CD4-positive, CD25-positive, alpha-beta regulatory T cell (primary cell): Measurements from ENCODE around the gene POLL. TPM values are rescaled to one million over a fixed set of nuclear protein-coding genes. Genes with fewer than 3 reads are reported as not detected.

Source experiments
- ATAC-seq, 2 donors: fragments of 150-1000 bp; cut with Tn5 transposase; one replicate each; pipeline ENCODE4 v1.10.0; 2021; ENCODE audit warnings: low read depth in 2 of 2, moderate number of reproducible peaks in 2 of 2, moderate library complexity in 1 of 2
- DNase-seq, 3 donors: peaks; one replicate each; pipeline versions ENCODE4 v3.0.0 to v3.0.0-alpha.2; 2012 to 2022; ENCODE audit warnings: mixed read lengths in 1 of 3
- H3K27ac ChIP-seq: one replicate; pipeline ENCODE4 v1.7.0; 2013; ENCODE audit warnings: mild to moderate bottlenecking, low read length; ENCODE audit not compliant: insufficient read depth, poor library complexity, severe bottlenecking
- H3K27me3 ChIP-seq: one replicate; pipeline ENCODE4 v1.7.0; 2013; ENCODE audit warnings: low read length; ENCODE audit not compliant: control insufficient read depth, insufficient read depth
- H3K36me3 ChIP-seq: one replicate; pipeline ENCODE4 v1.7.0; 2013; ENCODE audit warnings: mild to moderate bottlenecking, low read length, moderate library complexity; ENCODE audit not compliant: control insufficient read depth, insufficient read depth
- H3K4me1 ChIP-seq: 2 replicates; pipeline ENCODE4 v1.7.0; 2013; ENCODE audit warnings: mild to moderate bottlenecking, low read length; ENCODE audit not compliant: insufficient read depth, control insufficient read depth, poor library complexity, severe bottlenecking
- H3K4me3 ChIP-seq: one replicate; pipeline ENCODE4 v1.7.0; 2013; ENCODE audit warnings: low read depth, mild to moderate bottlenecking, low read length, moderate library complexity
- H3K9me3 ChIP-seq, 2 experiments: 1 replicate in 1 of 2; 2 replicates in 1 of 2; pipeline ENCODE4 v1.7.0; 2013; ENCODE audit warnings: low read length in 2 of 2, mild to moderate bottlenecking in 1 of 2, moderate library complexity in 1 of 2; ENCODE audit not compliant: control insufficient read depth in 2 of 2
- H3K27ac Mint-ChIP-seq, 3 donors: one replicate each; pipeline ENCODE4 v1.8.0; 2020 to 2022; ENCODE audit warnings: mild to moderate bottlenecking in 3 of 3, mixed read lengths in 3 of 3, moderate library complexity in 2 of 3
- H3K27me3 Mint-ChIP-seq: one replicate; pipeline ENCODE4 v1.8.0; 2022; ENCODE audit warnings: mild to moderate bottlenecking, mixed read lengths
- H3K36me3 Mint-ChIP-seq: one replicate; pipeline ENCODE4 v1.8.0; 2020; ENCODE audit warnings: mixed read lengths
- H3K4me1 Mint-ChIP-seq, 4 donors: one replicate each; pipeline ENCODE4 v1.8.0; 2020 to 2022; ENCODE audit warnings: mixed read lengths in 4 of 4, mild to moderate bottlenecking in 1 of 4
- H3K4me3 Mint-ChIP-seq, 4 donors: one replicate each; pipeline ENCODE4 v1.8.0; 2020 to 2022; ENCODE audit warnings: mild to moderate bottlenecking in 4 of 4, mixed read lengths in 4 of 4, moderate library complexity in 3 of 4
- H3K9me3 Mint-ChIP-seq, 7 donors: one replicate each; pipeline ENCODE4 v1.8.0; 2020 to 2022; ENCODE audit warnings: mixed read lengths in 7 of 7, mild to moderate bottlenecking in 3 of 7, moderate library complexity in 2 of 7
- polyA plus RNA-seq, 4 donors: library from polyadenylated mRNA; unstranded; fragments of 300-500 nt; fragmentation: Illumina TruSeq; gene quantifications; one replicate each; pipeline ENCODE4 v1.2.3, GENCODE V29; 2021
- total RNA-seq: library from RNA; stranded (reverse); gene quantifications from one replicate; pipeline ENCODE4 v1.2.3, GENCODE V29; 2022

POLL gene
- total and polyA plus RNA-seq, 5 donors from 2014 or later = 12.6 to 21.7 (median 15.6) TPM

DNA sequence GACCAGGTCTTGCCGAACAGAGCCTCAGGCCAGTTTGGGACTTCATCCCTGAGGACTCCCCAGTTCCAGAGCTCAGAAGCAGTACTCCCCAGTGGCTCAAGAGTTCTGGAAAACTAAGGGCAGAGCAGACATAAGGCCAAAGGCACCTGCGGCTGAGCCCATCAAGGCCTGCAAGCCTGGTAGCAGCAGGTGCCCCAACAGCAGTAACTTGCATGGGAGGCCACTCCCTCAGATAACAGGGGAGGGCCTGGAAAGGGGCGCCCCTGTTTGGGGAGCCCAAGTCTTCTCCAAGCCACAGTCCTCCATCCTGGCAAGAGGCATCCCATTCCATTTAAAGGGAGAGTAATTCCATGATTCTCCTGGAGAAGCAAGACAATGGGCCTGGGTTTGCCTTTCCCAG is 13.0 kb downstream of the POLL start:
- no peaks in the 10 kb centered on the region for H3K27me3 ChIP-seq
- Mint-ChIP-seq H3K4me1 (peaks cover 0 to 3% (median 0%) of the 10 kb centered on the region in 4 donors), H3K9me3 (no peaks in the 10 kb centered on the region), H3K4me3 (no peak overlapping the region), H3K36me3 (peaks cover 4% of the 10 kb centered on the region), H3K27me3 (no peaks in the 10 kb centered on the region), H3K27ac (no peak overlapping the region)
- H3K4me1 ChIP-seq = peaks cover 7% of the 10 kb centered on the region
- ATAC-seq (no peak), DNase-seq (no peak)
- no peak overlapping the region for H3K4me3 ChIP-seq
- H3K36me3 ChIP-seq = peaks cover 18% of the 10 kb centered on the region
- no peaks in the 10 kb centered on the region for H3K9me3 ChIP-seq
- no peak overlapping the region for H3K27ac ChIP-seq

GRCh38 chr10:101573885-101574753 is 13.9 kb downstream of the POLL start:
- Mint-ChIP-seq H3K27ac (no peak overlapping the region), H3K27me3 (peaks cover 3% of the 10 kb centered on the region), H3K9me3 (no peaks in the 10 kb centered on the region), H3K4me3 (no peak overlapping the region), H3K36me3 (peaks cover 4% of the 10 kb centered on the region), H3K4me1 (peaks cover 0 to 11% (median 0%) of the 10 kb centered on the region in 4 donors)
- Histone ChIP-seq H3K9me3 (no peaks in the 10 kb centered on the region), H3K36me3 (peaks cover 13% of the 10 kb centered on the region), H3K27me3 (no peaks in the 10 kb centered on the region), H3K4me1 (peaks cover 16% of the 10 kb centered on the region), H3K27ac (no peak overlapping the region), H3K4me3 (no peak overlapping the region)
- ATAC-seq = no peak
- DNase-seq = no peak

- Histone ChIP-seq H3K27me3 (peaks cover 5% of the 10 kb centered on the region), H3K36me3 (no peaks in the 10 kb centered on the region), H3K4me1 (peaks cover 16% of the 10 kb centered on the region), H3K9me3 (no peaks in the 10 kb centered on the region), H3K27ac (no peak overlapping the region), H3K4me3 (no peak overlapping the region)
- H3K27ac Mint-ChIP-seq = no peak overlapping the region
- peaks cover 16% of the 10 kb centered on the region for H3K27me3 Mint-ChIP-seq
- H3K4me3 Mint-ChIP-seq = peak overlapping the region in 1 of 4 donors; percentile 7
- H3K36me3 Mint-ChIP-seq = no peaks in the 10 kb centered on the region
- no peak for ATAC-seq
- peaks cover 0 to 19% (median 2%) of the 10 kb centered on the region in 4 donors for H3K4me1 Mint-ChIP-seq
- no peaks in the 10 kb centered on the region for H3K9me3 Mint-ChIP-seq
- no peak for DNase-seq
These were observed 15.3 kb downstream of the POLL start for GRCh38 chr10:101572785-101573184.

DNA sequence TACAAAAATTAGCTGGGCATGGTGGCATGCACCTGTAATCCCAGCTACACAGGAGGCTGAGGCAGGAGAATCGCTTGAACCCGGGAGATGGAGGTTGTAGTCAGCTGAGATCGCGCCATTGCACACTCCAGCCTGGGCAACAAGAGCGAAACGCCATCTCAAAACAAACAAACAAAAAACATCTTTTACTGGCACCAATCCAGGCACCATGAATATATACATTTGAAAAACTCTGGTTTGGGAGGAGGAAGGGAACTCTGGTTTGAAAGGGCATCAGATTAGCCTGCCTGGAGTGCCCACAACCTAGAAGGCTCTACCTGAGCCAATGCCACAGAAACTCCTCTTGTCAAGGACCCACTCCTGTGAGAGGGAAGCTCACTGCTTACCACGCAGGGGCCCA is 15.9 kb downstream of the POLL start:
- no peaks in the 10 kb centered on the region for H3K36me3 ChIP-seq

DNA sequence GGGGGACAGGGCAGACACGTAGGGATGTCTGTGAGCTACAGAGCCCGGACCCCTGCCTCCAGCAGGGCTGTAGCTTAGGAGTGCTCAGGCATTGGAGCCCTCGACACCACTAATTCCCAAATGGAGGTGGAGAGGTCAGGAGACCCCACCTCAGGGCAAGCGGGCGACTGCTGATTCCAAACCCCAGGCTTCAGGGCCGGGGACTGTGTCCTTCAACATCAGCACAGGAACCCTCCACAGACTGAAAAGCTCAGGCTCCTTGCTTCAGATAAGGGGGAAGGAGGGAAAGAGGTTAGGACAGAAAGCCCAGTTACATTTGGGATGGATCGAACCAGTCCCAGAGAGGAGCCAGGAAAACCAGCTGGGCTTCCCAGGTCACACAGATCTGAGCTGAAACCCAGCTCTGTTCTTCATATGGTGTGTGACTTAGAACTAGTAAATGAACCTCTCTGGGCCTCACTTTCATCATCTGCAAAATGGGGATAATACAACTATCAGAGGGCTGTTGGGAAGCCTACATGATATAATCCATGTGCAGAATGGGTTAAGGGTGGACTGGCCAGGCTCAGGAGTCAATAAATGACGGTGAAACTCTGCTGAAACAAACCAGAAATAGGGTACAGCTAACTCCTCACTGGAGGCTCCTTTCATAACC is 16.7 kb downstream of the POLL start:
- DNase-seq = no peak
- Histone ChIP-seq H3K4me3 (no peak overlapping the region), H3K9me3 (no peaks in the 10 kb centered on the region), H3K27ac (no peak overlapping the region), H3K4me1 (peaks cover 18% of the 10 kb centered on the region), H3K36me3 (no peaks in the 10 kb centered on the region), H3K27me3 (peaks cover 13% of the 10 kb centered on the region)
- Mint-ChIP-seq H3K27me3 (peaks cover 24% of the 10 kb centered on the region), H3K4me1 (peaks cover 0 to 21% (median 3%) of the 10 kb centered on the region in 4 donors), H3K27ac (no peak overlapping the region), H3K9me3 (no peaks in the 10 kb centered on the region), H3K4me3 (peak overlapping the region in 1 of 4 donors; percentile 52), H3K36me3 (peaks cover 5% of the 10 kb centered on the region)
- ATAC-seq = no peak

More for the DNA sequence above, 15.9 kb downstream of the POLL start:
- ATAC-seq (no peak), DNase-seq (no peak)
- H3K9me3 Mint-ChIP-seq = no peaks in the 10 kb centered on the region
- Histone ChIP-seq H3K27ac (no peak overlapping the region), H3K4me1 (peaks cover 16% of the 10 kb centered on the region), H3K9me3 (no peaks in the 10 kb centered on the region), H3K4me3 (no peak overlapping the region), H3K27me3 (peaks cover 9% of the 10 kb centered on the region)
- peaks cover 23% of the 10 kb centered on the region for H3K27me3 Mint-ChIP-seq
- H3K27ac Mint-ChIP-seq = no peak overlapping the region
- H3K36me3 Mint-ChIP-seq = peaks cover 5% of the 10 kb centered on the region
- H3K4me3 Mint-ChIP-seq = peak overlapping the region in 2 of 4 donors; percentile 7 to 47
- peaks cover 0 to 19% (median 2%) of the 10 kb centered on the region in 4 donors for H3K4me1 Mint-ChIP-seq

GRCh38 chr10:101570428-101571270 is 17.4 kb downstream of the POLL start:
- no peaks in the 10 kb centered on the region for H3K9me3 Mint-ChIP-seq
- peaks cover 0 to 24% (median 3%) of the 10 kb centered on the region in 4 donors for H3K4me1 Mint-ChIP-seq
- no peak for ATAC-seq
- Histone ChIP-seq H3K27me3 (peaks cover 15% of the 10 kb centered on the region), H3K4me3 (no peak overlapping the region), H3K9me3 (no peaks in the 10 kb centered on the region), H3K36me3 (no peaks in the 10 kb centered on the region), H3K4me1 (peaks cover 20% of the 10 kb centered on the region), H3K27ac (no peak overlapping the region)
- peak overlapping the region in 2 of 4 donors; percentile 52 to 70 for H3K4me3 Mint-ChIP-seq
- peaks cover 25% of the 10 kb centered on the region for H3K27me3 Mint-ChIP-seq
- H3K27ac Mint-ChIP-seq = no peak overlapping the region
- H3K36me3 Mint-ChIP-seq = peaks cover 5% of the 10 kb centered on the region
- DNase-seq = no peak

- peaks cover 18% of the 10 kb centered on the region for H3K27me3 ChIP-seq
- H3K4me3 ChIP-seq = peak overlapping the region; percentile 17
- Mint-ChIP-seq H3K27ac (no peak overlapping the region), H3K4me1 (peaks cover 0 to 29% (median 3%) of the 10 kb centered on the region in 4 donors), H3K4me3 (peak overlapping the region in 3 of 4 donors; percentile 28 to 70 (median 59)), H3K9me3 (no peaks in the 10 kb centered on the region), H3K36me3 (peaks cover 5% of the 10 kb centered on the region), H3K27me3 (peaks cover 34% of the 10 kb centered on the region)
- peaks cover 20% of the 10 kb centered on the region for H3K4me1 ChIP-seq
- H3K27ac ChIP-seq = no peak overlapping the region
- DNase-seq = peak; percentile 68 to 83 (median 78)
- ATAC-seq = peak; percentile 74 to 83
- H3K36me3 ChIP-seq = no peaks in the 10 kb centered on the region
- no peaks in the 10 kb centered on the region for H3K9me3 ChIP-seq
These were observed 18.2 kb downstream of the POLL start for GRCh38 chr10:101569622-101570427.
